Activated CD8-positive, alpha-beta memory T cell treated with anti-CD3 and anti-CD28 coated beads, Interleukin-2, amount 50 U/mL, for 48 hours (primary cell): ENCODE data around the gene CAP2.

ENCODE experiments used
- DNase-seq: peaks from one replicate; pipeline ENCODE4 v3.0.0-alpha.2; 2020

The CAP2 gene

GRCh38 chr6:17442196-17442595 is 48.8 kb downstream of the CAP2 start:
- no peak for DNase-seq

DNA sequence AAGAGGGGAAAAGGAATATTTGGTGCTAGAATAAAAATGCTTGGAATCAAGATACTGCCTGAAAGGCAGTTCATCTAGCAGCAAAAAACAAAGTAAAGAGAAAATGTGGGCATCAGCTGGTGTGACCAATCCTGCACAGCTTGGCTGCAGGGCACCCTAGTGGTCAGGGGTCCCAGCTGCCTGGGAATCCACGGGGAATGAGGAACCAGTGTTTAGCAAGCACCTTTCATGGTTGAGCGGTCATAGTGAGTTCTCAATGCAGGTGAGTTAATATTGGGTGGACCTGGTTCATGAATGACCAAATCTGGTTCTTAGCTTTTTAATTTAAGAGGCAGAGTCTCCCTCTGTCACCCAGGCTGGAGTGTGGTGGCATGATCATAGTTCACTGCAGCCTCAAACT is 53.3 kb downstream of the CAP2 start:
- DNase-seq, result no peak

- no peak for DNase-seq
Observed at GRCh38 chr6:17448165-17448564, 54.8 kb downstream of the CAP2 start.

DNA sequence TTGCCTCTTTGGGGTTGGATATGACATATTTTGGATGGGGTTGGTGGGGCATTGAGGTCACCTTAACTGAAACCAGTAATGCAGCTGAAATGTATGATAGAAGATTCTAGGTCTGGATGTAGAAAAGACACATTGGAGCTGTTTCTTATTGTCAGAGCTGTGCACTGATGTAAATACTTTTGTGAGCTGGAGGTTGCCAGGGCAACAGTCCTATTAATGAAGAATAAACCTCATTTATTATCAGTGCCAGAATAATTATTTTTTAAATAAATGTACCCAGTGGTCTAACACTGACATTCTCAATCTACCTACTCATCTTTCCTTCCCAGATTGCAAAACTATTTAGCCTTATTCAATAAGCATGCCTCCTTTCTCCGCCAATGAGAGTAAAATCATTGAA is 57.0 kb downstream of the CAP2 start:
- no peak for DNase-seq

- DNase-seq, result no peak
Observed at GRCh38 chr6:17450832-17451231, 57.4 kb downstream of the CAP2 start.

- no peak for DNase-seq
Observed at GRCh38 chr6:17452096-17452495, 58.7 kb downstream of the CAP2 start.

DNA sequence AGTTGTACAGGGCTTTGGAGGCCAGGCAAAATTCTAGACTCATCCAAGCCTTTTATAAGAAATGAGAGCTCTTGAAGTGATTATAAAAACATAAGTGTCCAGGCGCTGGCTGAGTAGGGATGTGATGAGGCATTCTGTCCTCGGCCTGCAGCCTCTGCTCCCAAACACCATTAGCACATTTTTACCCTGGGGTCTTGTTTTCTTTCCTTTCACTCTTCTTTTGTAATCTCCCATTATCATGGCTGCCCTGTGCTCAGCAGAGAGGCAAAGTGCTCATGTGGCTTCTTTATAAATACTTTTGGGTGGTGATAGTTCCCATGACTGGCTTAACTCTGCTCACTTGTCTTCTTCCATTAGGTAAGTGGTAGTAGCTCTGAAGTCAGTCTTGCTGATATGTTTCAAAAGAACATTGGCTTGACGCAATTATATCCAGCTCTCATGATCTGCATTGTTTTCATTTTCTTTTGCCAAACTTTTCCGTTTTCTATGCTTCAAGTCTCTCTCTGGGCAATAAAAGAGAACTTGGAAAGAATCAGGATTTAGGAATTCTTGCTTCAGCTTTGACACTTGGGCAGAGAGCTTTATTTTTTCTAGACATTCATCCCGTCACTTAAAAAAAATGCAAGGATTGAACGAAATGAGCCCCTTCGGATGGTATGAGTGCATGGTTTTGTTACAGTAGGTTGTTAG is 61.1 kb downstream of the CAP2 start:
- DNase-seq, result no peak

DNA sequence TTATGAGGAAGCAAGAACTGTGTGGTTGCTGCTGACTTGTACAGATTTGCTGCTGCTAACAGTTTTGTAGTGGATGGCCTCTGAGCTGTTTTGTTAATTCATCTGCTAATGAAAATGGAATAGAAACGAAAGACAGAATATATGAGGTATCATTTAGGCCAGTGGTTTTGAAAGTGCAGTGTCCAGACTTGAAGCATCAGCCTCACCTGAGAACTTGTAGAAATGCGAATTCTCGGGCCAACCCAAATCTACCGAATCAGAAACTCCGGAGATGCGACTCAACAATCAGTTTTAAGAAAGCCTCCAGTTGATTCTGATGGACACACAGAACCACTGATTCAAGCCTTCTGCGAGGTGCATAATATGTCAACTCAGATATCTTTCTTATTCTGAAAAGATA is 62.5 kb downstream of the CAP2 start:
- DNase-seq, result no peak

DNA sequence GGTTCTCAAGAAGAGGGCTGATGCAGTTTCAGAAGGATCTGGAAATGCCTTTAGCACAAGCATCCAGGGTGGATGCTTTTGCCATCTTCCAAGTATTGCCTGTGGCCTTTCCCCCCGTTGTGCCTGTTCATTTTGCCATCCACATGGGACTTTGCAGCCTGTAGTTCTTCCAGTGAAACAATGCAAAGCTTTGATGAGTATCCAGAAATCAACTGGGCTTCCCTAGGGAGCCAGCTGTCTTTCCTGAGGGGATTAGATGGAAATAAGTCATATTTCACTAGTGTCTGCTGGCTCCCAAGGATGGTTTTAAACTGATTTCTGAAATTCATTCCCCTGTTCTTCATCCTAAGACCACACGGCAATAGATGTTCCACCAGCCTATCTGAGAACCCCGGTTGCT is 63.3 kb downstream of the CAP2 start:
- DNase-seq, result no peak

GRCh38 chr6:17457405-17457804 is 64.0 kb downstream of the CAP2 start:
- DNase-seq, result no peak

GRCh38 chr6:17457956-17458355 is 64.6 kb downstream of the CAP2 start:
- DNase-seq, result no peak

DNA sequence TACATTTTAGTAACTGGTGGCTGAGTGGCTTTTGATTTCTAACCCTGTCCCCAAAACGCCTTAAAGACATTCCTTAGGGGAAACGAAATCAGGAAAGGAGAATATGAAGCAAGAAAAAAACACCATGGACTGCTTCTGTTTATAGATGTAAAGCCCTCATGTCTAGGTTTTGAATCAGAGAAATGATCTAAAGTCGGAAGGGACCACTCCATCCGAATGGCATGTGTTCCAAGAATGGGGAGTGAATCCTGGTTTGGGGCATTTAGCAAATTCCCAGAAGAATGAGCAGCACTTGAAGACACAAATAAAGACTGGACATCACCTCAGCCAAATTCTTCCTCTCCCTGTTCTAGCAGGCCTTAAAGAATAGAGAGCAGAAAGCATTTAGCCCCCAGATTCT is 65.6 kb downstream of the CAP2 start:
- no peak for DNase-seq

- DNase-seq, result no peak
Observed at GRCh38 chr6:17460862-17461261, 67.5 kb downstream of the CAP2 start.

DNA sequence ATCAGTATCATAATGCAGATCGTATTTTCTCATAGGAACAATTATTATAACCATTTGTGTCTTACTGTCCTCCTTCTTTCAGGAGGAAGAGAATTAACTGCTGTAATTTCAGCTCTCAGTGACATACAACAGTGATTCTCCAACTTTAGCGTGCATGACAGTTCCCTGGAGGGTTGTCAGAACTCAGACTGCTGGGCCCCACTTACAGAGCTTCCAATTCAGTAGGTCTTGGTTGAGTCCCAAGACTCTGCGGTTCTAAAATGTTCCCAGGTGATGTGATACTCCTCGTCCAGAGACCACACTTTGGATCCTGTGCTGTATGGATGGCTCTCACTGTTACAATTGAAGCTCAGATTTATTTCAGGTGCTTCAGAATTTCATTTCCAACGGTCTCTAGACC is 72.8 kb downstream of the CAP2 start:
- DNase-seq, result no peak

- no peak for DNase-seq
Observed at GRCh38 chr6:17466707-17467106, 73.3 kb downstream of the CAP2 start.

DNA sequence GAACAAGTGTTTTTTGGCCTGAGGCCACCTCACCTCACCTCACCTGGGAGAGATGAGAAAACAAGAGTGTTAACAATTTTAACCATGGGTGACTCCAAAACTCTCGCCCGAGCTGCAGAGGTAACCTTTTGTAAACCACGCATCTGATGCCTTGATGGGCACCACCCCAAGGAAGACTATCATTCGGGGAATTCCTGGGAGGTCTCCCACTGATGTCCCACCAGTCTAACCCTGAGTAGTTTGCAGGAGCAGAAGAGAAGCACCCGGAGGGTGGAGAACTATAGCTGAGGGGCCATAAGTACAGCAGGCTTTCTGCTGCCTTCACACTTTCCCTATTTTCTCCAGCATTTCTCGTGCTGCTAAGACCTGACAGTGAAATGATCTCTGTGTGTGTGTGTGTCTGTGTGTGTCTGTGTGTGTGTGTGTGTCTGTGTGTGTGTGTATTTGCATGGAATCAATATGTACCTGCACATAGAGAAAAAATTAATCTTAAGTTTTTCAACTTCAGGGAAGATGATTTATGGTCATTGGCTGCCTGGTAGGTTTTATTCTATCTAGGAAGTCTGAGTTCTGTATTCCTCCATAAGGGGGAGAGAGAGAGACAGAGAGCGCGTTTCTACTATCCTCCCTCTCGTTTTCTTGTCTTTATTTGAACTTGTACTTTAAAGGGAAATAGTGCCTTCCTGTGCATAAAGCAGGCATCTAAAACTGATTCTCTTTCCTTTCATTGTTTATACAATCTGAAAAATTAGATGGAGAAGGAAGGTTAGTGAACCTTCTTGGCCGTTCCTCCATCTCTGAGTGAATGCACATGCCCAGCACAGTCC is 75.8 kb downstream of the CAP2 start:
- DNase-seq, result no peak

GRCh38 chr6:17470202-17470937 is 77.0 kb downstream of the CAP2 start:
- no peak for DNase-seq

DNA sequence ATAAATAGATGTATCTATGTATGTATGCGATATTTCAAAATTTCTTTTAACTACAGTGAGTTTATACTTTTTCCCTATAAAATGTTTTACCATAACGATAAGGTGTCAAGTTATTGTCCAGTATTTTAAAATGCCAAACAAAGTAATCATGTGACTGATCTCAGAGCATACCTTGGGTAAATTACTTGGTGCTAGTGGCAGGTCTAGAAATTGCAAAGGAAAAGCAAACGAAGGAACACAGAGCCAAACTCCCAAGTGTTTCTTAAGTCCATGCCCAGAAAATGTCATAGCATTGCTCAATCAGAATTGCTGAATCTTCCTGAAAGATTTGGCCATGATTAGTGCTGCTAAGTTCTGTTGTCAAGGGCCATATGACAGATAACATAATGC is 77.5 kb downstream of the CAP2 start:
- DNase-seq, result no peak

GRCh38 chr6:17472653-17473183 is 79.3 kb downstream of the CAP2 start:
- no peak for DNase-seq

- no peak for DNase-seq
Observed at GRCh38 chr6:17473554-17473953, 80.2 kb downstream of the CAP2 start.

GRCh38 chr6:17474289-17474688 is 80.9 kb downstream of the CAP2 start:
- DNase-seq, result no peak

GRCh38 chr6:17475606-17476244 is 82.3 kb downstream of the CAP2 start:
- no peak for DNase-seq

GRCh38 chr6:17476511-17476910 is 83.1 kb downstream of the CAP2 start:
- DNase-seq, result no peak
